WTC11 (cell line): ENCODE data around the gene DIO3. TPM values are rescaled to one million over a fixed set of nuclear protein-coding genes. Genes with fewer than 3 reads are reported as not detected.

Source experiments
- ATAC-seq: fragments of 200-7000 bp; cut with Tn5 transposase; 2 replicates; pipeline ENCODE4 v1.10.0; 2021; ENCODE audit warnings: mild to moderate bottlenecking, moderate library complexity
- CTCF ChIA-PET: fragments of 300-600 bp; sonication (Branson Sonifier 250); formaldehyde crosslinking; loops from one replicate; lab custom pipeline; 2021; ENCODE audit warnings: antibody characterized with exemption; lab: Charles Lee
- POLR2A ChIA-PET: fragments of 350-600 bp; sonication (Branson Sonifier 250); formaldehyde crosslinking; loops from one replicate; lab custom pipeline; 2021; ENCODE audit warnings: antibody characterized with exemption; lab: Charles Lee
- DNase-seq: peaks from one replicate; pipeline ENCODE4 v3.0.0; 2021; ENCODE audit warnings: low spot score
- H3K27ac Mint-ChIP-seq: 2 replicates; pipeline ENCODE4 v1.8.0; 2021; ENCODE audit warnings: mixed read lengths
- H3K27me3 Mint-ChIP-seq: 2 replicates; pipeline ENCODE4 v1.8.0; 2021; ENCODE audit warnings: low read depth, mild to moderate bottlenecking, moderate library complexity, mixed read lengths
- H3K36me3 Mint-ChIP-seq: 2 replicates; pipeline ENCODE4 v1.8.0; 2021; ENCODE audit warnings: mixed read lengths
- H3K4me1 Mint-ChIP-seq: 2 replicates; pipeline ENCODE4 v1.8.0; 2022; ENCODE audit warnings: mixed read lengths
- H3K4me3 Mint-ChIP-seq: 2 replicates; pipeline ENCODE4 v1.8.0; 2021; ENCODE audit warnings: mild to moderate bottlenecking, moderate library complexity, mixed read lengths
- H3K9me3 Mint-ChIP-seq: 2 replicates; pipeline ENCODE4 v1.8.0; 2021; ENCODE audit warnings: mixed read lengths
- AR ChIP-seq: fragments of 250-450 bp; sonication (Bioruptor Pico); IDR thresholded peaks from 2 replicates; pipeline ENCODE4 v1.9.0; 2021; ENCODE audit warnings: mild to moderate bottlenecking
- ARID4B ChIP-seq: sonication (generic); formaldehyde crosslinking; IDR thresholded peaks from 2 replicates; pipeline ENCODE4 v1.8.0; 2023; ENCODE audit warnings: missing genetic modification reagents, mild to moderate bottlenecking, borderline replicate concordance
- ELF4 ChIP-seq: sonication (generic); formaldehyde crosslinking; IDR thresholded peaks from 2 replicates; pipeline ENCODE4 v1.8.1; 2022; ENCODE audit warnings: low read depth, mild to moderate bottlenecking, moderate library complexity, missing genetic modification reagents
- ESRRA ChIP-seq: sonication (generic); formaldehyde crosslinking; IDR thresholded peaks from 2 replicates; pipeline ENCODE4 v1.8.1; 2022; ENCODE audit warnings: mild to moderate bottlenecking, missing genetic modification reagents, borderline replicate concordance
- FOXJ3 ChIP-seq: sonication (generic); formaldehyde crosslinking; IDR thresholded peaks from 2 replicates; pipeline ENCODE4 v1.9.0; 2021; ENCODE audit warnings: missing genetic modification reagents, mild to moderate bottlenecking, borderline replicate concordance
- HMGXB4 ChIP-seq: sonication (generic); formaldehyde crosslinking; IDR thresholded peaks from 2 replicates; pipeline ENCODE4 v1.8.1; 2023; ENCODE audit warnings: mild to moderate bottlenecking, moderate library complexity, missing genetic modification reagents
- MLX ChIP-seq: sonication (generic); formaldehyde crosslinking; IDR thresholded peaks from 2 replicates; pipeline ENCODE4 v1.8.1; 2023; ENCODE audit warnings: mild to moderate bottlenecking, missing genetic modification reagents, moderate library complexity
- NFYB ChIP-seq: sonication (generic); formaldehyde crosslinking; conservative IDR thresholded peaks from 2 replicates; pipeline ENCODE4 v1.8.0; 2022; ENCODE audit warnings: low read depth, missing genetic modification reagents
- TCF7 ChIP-seq: sonication (generic); formaldehyde crosslinking; IDR thresholded peaks from 2 replicates; pipeline ENCODE4 v1.8.0; 2022; ENCODE audit warnings: mild to moderate bottlenecking, low read depth, missing genetic modification reagents, moderate library complexity
- TEAD4 ChIP-seq: sonication (generic); formaldehyde crosslinking; IDR thresholded peaks from 2 replicates; pipeline ENCODE4 v1.8.0; 2022; ENCODE audit warnings: mild to moderate bottlenecking, missing genetic modification reagents
- ZMAT4 ChIP-seq: fragments of 250-450 bp; sonication (Bioruptor Pico); IDR thresholded peaks from 2 replicates; pipeline ENCODE4 v1.9.0; 2021; ENCODE audit warnings: mild to moderate bottlenecking
- ZNF416 ChIP-seq: fragments of 250-450 bp; sonication (Bioruptor Pico); IDR thresholded peaks from 2 replicates; pipeline ENCODE4 v1.9.0; 2021; ENCODE audit warnings: mild to moderate bottlenecking, inconsistent platforms
- ZNF671 ChIP-seq: fragments of 250-450 bp; sonication (Bioruptor Pico); IDR thresholded peaks from 2 replicates; pipeline ENCODE4 v1.8.0; 2021; ENCODE audit warnings: mild to moderate bottlenecking
- total RNA-seq: library from RNA; stranded (reverse); gene quantifications from 3 replicates; pipeline ENCODE4 v1.2.3, GENCODE V29; 2021

Gene DIO3
- total RNA-seq, 1 experiment from 2014 or later, result 0.52 TPM

GRCh38 chr14:101559250-101559623 lies 2.1 kb upstream of the DIO3 start (continued):
- TF ChIP-seq ARID4B (no peak), ZMAT4 (no peak), ZNF416 (CRISPR knock-in tag) (no peak), TEAD4 (CRISPR knock-in tag) (no peak)

GRCh38 chr14:101559624-101560533 lies 1.4 kb upstream of the DIO3 start:
- no peak overlapping the region for H3K27ac Mint-ChIP-seq
- peaks cover 15% of the 10 kb centered on the region for H3K4me1 Mint-ChIP-seq
- POLR2A ChIA-PET, result no interaction called here
- H3K9me3 Mint-ChIP-seq, result peaks cover 11% of the 10 kb centered on the region
- H3K36me3 Mint-ChIP-seq, result peaks cover 12% of the 10 kb centered on the region
- DNase-seq (peak; percentile 60), ATAC-seq (peak; percentile 15)
- peaks cover 86% of the 10 kb centered on the region for H3K27me3 Mint-ChIP-seq
- CTCF ChIA-PET, result interaction anchor here (0.8 to 1.1 kb wide), 3 partner anchors 69 to 84 kb away, joined by 3 to 5 read pairs (median 3); no protein-coding TSS in a partner anchor
- 0 out of 2 replicates have a peak, but pooled peaks have one; percentile 25 for TF ChIP-seq HMGXB4 (CRISPR knock-in tag)
- TF ChIP-seq TCF7 (CRISPR knock-in tag), result no peak
- H3K4me3 Mint-ChIP-seq, result peak overlapping the region; percentile 37

GRCh38 chr14:101560534-101561113 lies 671 bp upstream of the DIO3 start:
- no peak overlapping the region for H3K4me3 Mint-ChIP-seq
- DNase-seq, result no peak
- CTCF ChIA-PET, result interaction anchor here (0.8 to 1.6 kb wide), 4 partner anchors 46 to 104 kb away, joined by 3 to 4 read pairs (median 4); no protein-coding TSS in a partner anchor
- H3K27me3 Mint-ChIP-seq, result peaks cover 91% of the 10 kb centered on the region
- TF ChIP-seq NFYB (CRISPR knock-in tag) (no peak), ZNF671 (CRISPR knock-in tag) (no peak), ELF4 (no peak), FOXJ3 (CRISPR knock-in tag) (no peak), MLX (no peak), AR (CRISPR knock-in tag) (no peak), ESRRA (CRISPR knock-in tag) (no peak)
- peaks cover 11% of the 10 kb centered on the region for H3K9me3 Mint-ChIP-seq
- peaks cover 21% of the 10 kb centered on the region for H3K4me1 Mint-ChIP-seq
- peak; percentile 1; the same call in 1 of the 2 replicates for ATAC-seq
- POLR2A ChIA-PET, result no interaction called here
- peaks cover 12% of the 10 kb centered on the region for H3K36me3 Mint-ChIP-seq
- no peak overlapping the region for H3K27ac Mint-ChIP-seq
